Measurements from ENCODE around the gene LHFPL2.

The LHFPL2 gene

DNA sequence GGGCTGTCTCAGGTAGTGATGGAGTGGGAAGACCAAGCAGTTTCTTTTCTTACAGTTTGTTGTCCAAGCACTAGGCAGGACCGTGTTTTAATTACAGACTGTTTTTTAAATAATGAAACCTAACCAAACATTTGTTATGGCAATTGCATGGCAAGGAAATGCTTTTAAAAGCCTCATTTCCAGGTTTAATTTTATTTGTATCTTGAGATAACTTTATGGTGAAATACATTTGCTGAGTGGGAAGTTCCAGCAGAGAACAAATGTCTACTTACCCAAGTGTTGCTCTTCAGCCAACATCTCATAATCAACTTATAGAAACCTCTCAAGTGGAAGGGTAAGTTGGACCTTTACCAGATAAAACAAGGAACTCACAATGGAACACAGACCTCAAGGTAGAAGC lies 11.8 kb upstream of the LHFPL2 start:
- TF ChIP-seq, protein P1, sequence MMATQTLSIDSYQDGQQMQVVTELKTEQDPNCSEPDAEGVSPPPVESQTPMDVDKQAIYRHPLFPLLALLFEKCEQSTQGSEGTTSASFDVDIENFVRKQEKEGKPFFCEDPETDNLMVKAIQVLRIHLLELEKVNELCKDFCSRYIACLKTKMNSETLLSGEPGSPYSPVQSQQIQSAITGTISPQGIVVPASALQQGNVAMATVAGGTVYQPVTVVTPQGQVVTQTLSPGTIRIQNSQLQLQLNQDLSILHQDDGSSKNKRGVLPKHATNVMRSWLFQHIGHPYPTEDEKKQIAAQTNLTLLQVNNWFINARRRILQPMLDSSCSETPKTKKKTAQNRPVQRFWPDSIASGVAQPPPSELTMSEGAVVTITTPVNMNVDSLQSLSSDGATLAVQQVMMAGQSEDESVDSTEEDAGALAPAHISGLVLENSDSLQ (IDR thresholded peaks at IDR 0.05), result no peak
- TF ChIP-seq TARDBP (IDR thresholded peaks at IDR 0.05), result no peak
- TF ChIP-seq LEF1 (IDR thresholded peaks at IDR 0.05; ENCODE audit: borderline replicate concordance), result no peak
- POLR2A ChIA-PET, result no interaction called here
- CTCF ChIA-PET, result interaction anchor here (0.6 kb wide), 1 partner anchor 240 kb away, joined by 3 read pairs; no protein-coding TSS in a partner anchor
- no peak for DNase-seq (ENCODE audit: extremely low spot score)

DNA sequence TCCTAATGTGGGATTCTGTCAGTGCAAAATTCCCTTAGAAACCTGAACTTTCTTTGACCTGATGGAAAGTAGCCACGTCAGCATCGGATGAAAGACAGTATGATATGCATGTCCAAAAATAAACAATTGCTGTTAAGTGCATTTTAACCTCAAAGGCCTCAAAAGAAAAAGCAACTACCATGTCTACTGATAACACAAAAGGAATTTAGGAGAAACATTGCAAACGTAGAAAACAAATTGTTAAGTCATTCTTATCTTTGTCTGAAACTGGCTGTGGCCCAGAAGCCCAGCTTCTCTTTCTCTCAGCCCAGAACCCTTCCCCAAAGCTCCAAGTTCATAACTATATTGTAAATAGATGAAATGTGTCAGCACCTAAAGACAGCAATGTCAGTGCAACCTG lies 11.1 kb upstream of the LHFPL2 start:
- DNase-seq (ENCODE audit: extremely low spot score), result no peak
- CTCF ChIA-PET, result no interaction called here

GRCh38 chr5:78659114-78659513 lies 10.5 kb upstream of the LHFPL2 start:
- ChIA-PET CTCF (no interaction called here), POLR2A (no interaction called here)
- TF ChIP-seq, protein P1 (IDR thresholded peaks at IDR 0.05), result no peak
- TF ChIP-seq SUZ12 (IDR thresholded peaks at IDR 0.05) (no peak), LEF1 (IDR thresholded peaks at IDR 0.05; ENCODE audit: borderline replicate concordance) (no peak), CTBP1 (IDR thresholded peaks at IDR 0.05; ENCODE audit: borderline replicate concordance) (no peak), BHLHE40 (IDR thresholded peaks at IDR 0.05; ENCODE audit: borderline replicate concordance) (no peak), L3MBTL2 (conservative IDR thresholded peaks at IDR 0.05) (no peak), ELF4 (IDR thresholded peaks at IDR 0.05) (no peak), ZNF384 (IDR thresholded peaks at IDR 0.05) (no peak)
- no peak for DNase-seq (ENCODE audit: extremely low spot score)

More for the DNA sequence above, 11.1 kb upstream of the LHFPL2 start:
- TF ChIP-seq ZNF384 (IDR thresholded peaks at IDR 0.05), result no peak
- no peak for TF ChIP-seq LEF1 (IDR thresholded peaks at IDR 0.05; ENCODE audit: borderline replicate concordance)
- no peak for TF ChIP-seq BHLHE40 (IDR thresholded peaks at IDR 0.05; ENCODE audit: borderline replicate concordance)
- no peak for TF ChIP-seq ELF4 (IDR thresholded peaks at IDR 0.05)
- TF ChIP-seq FOXK2 (IDR thresholded peaks at IDR 0.05), result no peak
- TF ChIP-seq NFRKB (IDR thresholded peaks at IDR 0.05), result no peak
- no peak for TF ChIP-seq SUZ12 (IDR thresholded peaks at IDR 0.05)
- TF ChIP-seq L3MBTL2 (conservative IDR thresholded peaks at IDR 0.05), result no peak
- no peak for TF ChIP-seq FOXM1 (IDR thresholded peaks at IDR 0.05; ENCODE audit: borderline replicate concordance)
- TF ChIP-seq FOXA1 (IDR thresholded peaks at IDR 0.05), result no peak
- no peak for TF ChIP-seq ARNT (IDR thresholded peaks at IDR 0.05)
- no peak for TF ChIP-seq CTBP1 (IDR thresholded peaks at IDR 0.05; ENCODE audit: borderline replicate concordance)
- TF ChIP-seq SP1 (IDR thresholded peaks at IDR 0.05), result no peak
- TF ChIP-seq, protein P1 (IDR thresholded peaks at IDR 0.05), result no peak
- no peak for TF ChIP-seq TARDBP (IDR thresholded peaks at IDR 0.05)
- no peak for TF ChIP-seq HDGF (IDR thresholded peaks at IDR 0.05; ENCODE audit: borderline replicate concordance)
- POLR2A ChIA-PET, result no interaction called here

DNA sequence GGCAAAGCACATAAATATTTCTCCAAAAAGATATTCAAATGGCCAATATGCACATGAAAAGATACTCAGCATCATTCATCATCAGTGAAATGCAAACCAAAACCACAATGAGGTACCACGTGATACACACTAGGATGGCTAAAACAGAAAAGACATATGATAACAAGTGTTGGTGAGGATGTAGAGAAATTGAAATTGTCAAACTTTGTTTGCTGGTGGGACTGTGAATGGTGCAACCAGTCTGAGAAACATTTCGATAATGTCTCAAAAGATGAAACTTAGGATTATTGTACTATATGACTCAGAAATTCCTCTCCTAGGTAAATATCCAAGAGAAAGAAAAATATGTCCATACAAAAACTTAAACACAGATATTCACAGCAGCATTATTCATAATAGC lies 8.6 kb upstream of the LHFPL2 start:
- CTCF ChIA-PET, result no interaction called here
- no peak for DNase-seq (ENCODE audit: extremely low spot score)
- TF ChIP-seq LEF1 (IDR thresholded peaks at IDR 0.05; ENCODE audit: borderline replicate concordance) (no peak), CTBP1 (IDR thresholded peaks at IDR 0.05; ENCODE audit: borderline replicate concordance) (no peak), FOXK2 (IDR thresholded peaks at IDR 0.05) (no peak), L3MBTL2 (conservative IDR thresholded peaks at IDR 0.05) (no peak), FOXA1 (IDR thresholded peaks at IDR 0.05) (no peak), SUZ12 (IDR thresholded peaks at IDR 0.05) (no peak), ZNF384 (IDR thresholded peaks at IDR 0.05) (no peak), HDGF (IDR thresholded peaks at IDR 0.05; ENCODE audit: borderline replicate concordance) (no peak), SP1 (IDR thresholded peaks at IDR 0.05) (no peak), TARDBP (IDR thresholded peaks at IDR 0.05) (no peak), BHLHE40 (IDR thresholded peaks at IDR 0.05; ENCODE audit: borderline replicate concordance) (no peak), FOXM1 (IDR thresholded peaks at IDR 0.05; ENCODE audit: borderline replicate concordance) (no peak), ARNT (IDR thresholded peaks at IDR 0.05) (no peak), NFRKB (IDR thresholded peaks at IDR 0.05) (no peak), ELF4 (IDR thresholded peaks at IDR 0.05) (no peak)
- TF ChIP-seq, protein P1 (IDR thresholded peaks at IDR 0.05), result no peak
- POLR2A ChIA-PET, result no interaction called here

GRCh38 chr5:78655746-78656290 lies 7.2 kb upstream of the LHFPL2 start:
- ChIA-PET POLR2A (no interaction called here), CTCF (no interaction called here)
- no peak for DNase-seq (ENCODE audit: extremely low spot score)
- TF ChIP-seq TARDBP (IDR thresholded peaks at IDR 0.05) (no peak), FOXM1 (IDR thresholded peaks at IDR 0.05; ENCODE audit: borderline replicate concordance) (no peak), L3MBTL2 (conservative IDR thresholded peaks at IDR 0.05) (no peak), FOXA1 (IDR thresholded peaks at IDR 0.05) (no peak), CTBP1 (IDR thresholded peaks at IDR 0.05; ENCODE audit: borderline replicate concordance) (no peak), SUZ12 (IDR thresholded peaks at IDR 0.05) (no peak), BHLHE40 (IDR thresholded peaks at IDR 0.05; ENCODE audit: borderline replicate concordance) (no peak), ARNT (IDR thresholded peaks at IDR 0.05) (no peak), SP1 (IDR thresholded peaks at IDR 0.05) (no peak), HDGF (IDR thresholded peaks at IDR 0.05; ENCODE audit: borderline replicate concordance) (no peak), ELF4 (IDR thresholded peaks at IDR 0.05) (no peak), LEF1 (IDR thresholded peaks at IDR 0.05; ENCODE audit: borderline replicate concordance) (no peak), FOXK2 (IDR thresholded peaks at IDR 0.05) (no peak), NFRKB (IDR thresholded peaks at IDR 0.05) (no peak), ZNF384 (IDR thresholded peaks at IDR 0.05) (no peak)
- TF ChIP-seq, protein P1 (IDR thresholded peaks at IDR 0.05), result no peak
